IMR-90 (cell line): ENCODE results near the gene SLC44A1.

Source experiments
- CHD1 ChIP-seq: IDR thresholded peaks from 2 replicates; pipeline ENCODE4 v1.6.1; 2012; ENCODE audit warnings: low read depth, low read length, improper control_type of control experiment
- TF ChIP-seq, protein P1 (sequence below): conservative IDR thresholded peaks from 2 replicates; pipeline ENCODE4 v1.5.1; 2012; ENCODE audit warnings: mild to moderate bottlenecking, low read depth, low read length, improper control_type of control experiment

DNA sequence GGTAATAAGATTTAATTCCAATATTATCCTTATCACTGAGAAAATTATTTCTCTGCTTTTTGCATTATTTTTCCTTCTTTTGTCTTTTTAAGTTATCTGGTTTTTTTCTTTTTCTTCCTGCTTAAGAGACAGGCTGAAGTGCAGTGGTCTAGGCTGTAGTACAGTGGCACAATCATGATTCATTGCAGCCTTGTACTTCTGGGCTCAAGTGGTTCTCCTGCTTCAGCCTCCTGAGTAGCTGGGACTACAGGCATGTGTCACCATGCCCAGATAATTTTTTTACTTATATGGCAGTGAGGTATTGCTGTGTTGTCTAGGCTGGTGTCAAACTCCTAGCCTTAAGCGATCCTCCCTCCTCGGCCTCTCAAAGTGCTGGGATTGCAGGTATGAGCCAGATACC, 93.9 kb downstream of the SLC44A1 start:
- no peak for TF ChIP-seq CHD1
- TF ChIP-seq, protein P1, sequence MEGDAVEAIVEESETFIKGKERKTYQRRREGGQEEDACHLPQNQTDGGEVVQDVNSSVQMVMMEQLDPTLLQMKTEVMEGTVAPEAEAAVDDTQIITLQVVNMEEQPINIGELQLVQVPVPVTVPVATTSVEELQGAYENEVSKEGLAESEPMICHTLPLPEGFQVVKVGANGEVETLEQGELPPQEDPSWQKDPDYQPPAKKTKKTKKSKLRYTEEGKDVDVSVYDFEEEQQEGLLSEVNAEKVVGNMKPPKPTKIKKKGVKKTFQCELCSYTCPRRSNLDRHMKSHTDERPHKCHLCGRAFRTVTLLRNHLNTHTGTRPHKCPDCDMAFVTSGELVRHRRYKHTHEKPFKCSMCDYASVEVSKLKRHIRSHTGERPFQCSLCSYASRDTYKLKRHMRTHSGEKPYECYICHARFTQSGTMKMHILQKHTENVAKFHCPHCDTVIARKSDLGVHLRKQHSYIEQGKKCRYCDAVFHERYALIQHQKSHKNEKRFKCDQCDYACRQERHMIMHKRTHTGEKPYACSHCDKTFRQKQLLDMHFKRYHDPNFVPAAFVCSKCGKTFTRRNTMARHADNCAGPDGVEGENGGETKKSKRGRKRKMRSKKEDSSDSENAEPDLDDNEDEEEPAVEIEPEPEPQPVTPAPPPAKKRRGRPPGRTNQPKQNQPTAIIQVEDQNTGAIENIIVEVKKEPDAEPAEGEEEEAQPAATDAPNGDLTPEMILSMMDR, result no peak
